HG03342 (cell line): Measurements from ENCODE around the gene PARVB.

Experiments
- ATAC-seq: cut with Tn5 transposase; IDR thresholded peaks from one replicate; pipeline ENCODE4 v1.9.1; 2021; ENCODE audit warnings: mild to moderate bottlenecking, moderate library complexity; ENCODE audit not compliant: unreplicated experiment

PARVB gene

GRCh38 chr22:44153710-44154109, 129.6 kb downstream of the PARVB start:
- ATAC-seq: no peak

- ATAC-seq: no peak
Observed at GRCh38 chr22:44154436-44154942, 130.4 kb downstream of the PARVB start.

GRCh38 chr22:44155115-44155514, 131.0 kb downstream of the PARVB start:
- no peak for ATAC-seq

GRCh38 chr22:44157916-44158618, 134.0 kb downstream of the PARVB start:
- ATAC-seq: no peak

GRCh38 chr22:44158816-44159215, 134.7 kb downstream of the PARVB start:
- no peak for ATAC-seq

- no peak for ATAC-seq
Observed at GRCh38 chr22:44159221-44159620, 135.1 kb downstream of the PARVB start.

- no peak for ATAC-seq
Observed at GRCh38 chr22:44159811-44160210, 135.7 kb downstream of the PARVB start.

GRCh38 chr22:44160421-44160820, 136.3 kb downstream of the PARVB start:
- no peak for ATAC-seq

GRCh38 chr22:44161673-44162072, 137.6 kb downstream of the PARVB start:
- ATAC-seq: no peak

GRCh38 chr22:44162960-44163359, 138.9 kb downstream of the PARVB start:
- ATAC-seq: no peak

GRCh38 chr22:44163536-44163935, 139.4 kb downstream of the PARVB start:
- no peak for ATAC-seq

GRCh38 chr22:44164031-44164430, 139.9 kb downstream of the PARVB start:
- no peak for ATAC-seq

GRCh38 chr22:44165286-44165874, 141.3 kb downstream of the PARVB start:
- no peak for ATAC-seq

- ATAC-seq: no peak
Observed at GRCh38 chr22:44166498-44167276, 142.6 kb downstream of the PARVB start.

- no peak for ATAC-seq
Observed at GRCh38 chr22:44167501-44167900, 143.4 kb downstream of the PARVB start.

- ATAC-seq: no peak
Observed at GRCh38 chr22:44168206-44168605, 144.1 kb downstream of the PARVB start.

- ATAC-seq: no peak
Observed at GRCh38 chr22:44170470-44170869, 146.4 kb downstream of the PARVB start.

GRCh38 chr22:44171561-44171960, 147.5 kb downstream of the PARVB start:
- ATAC-seq: no peak

- ATAC-seq: peak; percentile 55
Observed at GRCh38 chr22:44172370-44173108, 148.4 kb downstream of the PARVB start.

- ATAC-seq: no peak
Observed at GRCh38 chr22:44173154-44173553, 149.1 kb downstream of the PARVB start.

- no peak for ATAC-seq
Observed at GRCh38 chr22:44175676-44176075, 151.6 kb downstream of the PARVB start.
